ENCODE data around the gene TMEM151B. TPM values are rescaled to one million over a fixed set of nuclear protein-coding genes. Genes with fewer than 3 reads are reported as not detected.

TMEM151B gene
- total RNA-seq, 1 experiment from 2014 or later, result 1.5 TPM

- H3K4me1 ChIP-seq, result no peaks in the 10 kb centered on the region
- H3K36me3 ChIP-seq, result no peaks in the 10 kb centered on the region
- no peaks in the 10 kb centered on the region for H3K9me3 ChIP-seq (replicated peaks)
- H3K27me3 ChIP-seq, result peaks cover 11% of the 10 kb centered on the region; the same call in 1 of the 2 replicates
- no peak overlapping the region for H3K4me3 ChIP-seq
- H3K27ac ChIP-seq, result no peak overlapping the region
- no peak for DNase-seq
Measured at GRCh38 chr6:44286747-44287146, 16.5 kb downstream of the TMEM151B start.

- Histone ChIP-seq H3K27ac (no peak overlapping the region), H3K36me3 (no peaks in the 10 kb centered on the region), H3K27me3 (peaks cover 16% of the 10 kb centered on the region; the same call in 1 of the 2 replicates), H3K4me1 (no peaks in the 10 kb centered on the region), H3K9me3 (replicated peaks) (no peaks in the 10 kb centered on the region), H3K4me3 (no peak overlapping the region)
- DNase-seq, result no peak
Measured at GRCh38 chr6:44289726-44290260, 19.5 kb downstream of the TMEM151B start.

- no peaks in the 10 kb centered on the region for H3K36me3 ChIP-seq
- H3K9me3 ChIP-seq (replicated peaks), result no peaks in the 10 kb centered on the region
- DNase-seq, result peak; percentile 46 to 53
- H3K27me3 ChIP-seq, result peaks cover 16% of the 10 kb centered on the region; the same call in 1 of the 2 replicates
- H3K27ac ChIP-seq, result no peak overlapping the region
- no peak overlapping the region for H3K4me3 ChIP-seq
- no peaks in the 10 kb centered on the region for H3K4me1 ChIP-seq
Measured at GRCh38 chr6:44291841-44292240, 21.6 kb downstream of the TMEM151B start.

GRCh38 chr6:44292661-44293365 is 22.6 kb downstream of the TMEM151B start:
- no peaks in the 10 kb centered on the region for H3K36me3 ChIP-seq
- no peaks in the 10 kb centered on the region for H3K9me3 ChIP-seq (replicated peaks)
- no peak overlapping the region for H3K4me3 ChIP-seq
- no peaks in the 10 kb centered on the region for H3K4me1 ChIP-seq
- H3K27me3 ChIP-seq, result peaks cover 16% of the 10 kb centered on the region; the same call in 1 of the 2 replicates
- DNase-seq, result no peak
- H3K27ac ChIP-seq, result no peak overlapping the region

GRCh38 chr6:44294832-44295791 is 24.9 kb downstream of the TMEM151B start:
- Histone ChIP-seq H3K4me3 (no peak overlapping the region), H3K4me1 (no peaks in the 10 kb centered on the region), H3K27me3 (peaks cover 10% of the 10 kb centered on the region; the same call in 1 of the 2 replicates), H3K9me3 (replicated peaks) (no peaks in the 10 kb centered on the region), H3K36me3 (peaks cover under 1% of the 10 kb centered on the region; the same call in 1 of the 2 replicates), H3K27ac (no peak overlapping the region)
- DNase-seq, result peak in 1 of 2 experiments; percentile 20

- H3K27ac ChIP-seq, result no peak overlapping the region
- H3K4me1 ChIP-seq, result no peaks in the 10 kb centered on the region
- H3K36me3 ChIP-seq, result peaks cover 14% of the 10 kb centered on the region
- no peaks in the 10 kb centered on the region for H3K9me3 ChIP-seq (replicated peaks)
- H3K4me3 ChIP-seq, result no peak overlapping the region
- peaks cover under 1% of the 10 kb centered on the region; the same call in 1 of the 2 replicates for H3K27me3 ChIP-seq
- DNase-seq, result no peak
Measured at GRCh38 chr6:44297063-44298038, 27.1 kb downstream of the TMEM151B start.

- DNase-seq, result no peak
- peaks cover 23% of the 10 kb centered on the region for H3K36me3 ChIP-seq
- no peaks in the 10 kb centered on the region for H3K4me1 ChIP-seq
- no peak overlapping the region for H3K4me3 ChIP-seq
- H3K27ac ChIP-seq, result no peak overlapping the region
- no peaks in the 10 kb centered on the region for H3K9me3 ChIP-seq (replicated peaks)
- H3K27me3 ChIP-seq, result no peaks in the 10 kb centered on the region; the same call in 1 of the 2 replicates
Measured at GRCh38 chr6:44298055-44298803, 28.0 kb downstream of the TMEM151B start.

- no peaks in the 10 kb centered on the region; the same call in 1 of the 2 replicates for H3K27me3 ChIP-seq
- no peak for DNase-seq
- H3K27ac ChIP-seq, result no peak overlapping the region
- no peaks in the 10 kb centered on the region for H3K9me3 ChIP-seq (replicated peaks)
- H3K36me3 ChIP-seq, result peaks cover 29% of the 10 kb centered on the region
- no peaks in the 10 kb centered on the region for H3K4me1 ChIP-seq
- no peak overlapping the region for H3K4me3 ChIP-seq
Measured at GRCh38 chr6:44298864-44299263, 28.6 kb downstream of the TMEM151B start.

GRCh38 chr6:44300292-44300823 is 30.1 kb downstream of the TMEM151B start:
- Histone ChIP-seq H3K4me3 (no peak overlapping the region), H3K27me3 (no peaks in the 10 kb centered on the region; the same call in 1 of the 2 replicates), H3K4me1 (no peaks in the 10 kb centered on the region), H3K27ac (no peak overlapping the region), H3K9me3 (replicated peaks) (no peaks in the 10 kb centered on the region), H3K36me3 (peaks cover 40% of the 10 kb centered on the region)
- no peak for DNase-seq

- Histone ChIP-seq H3K9me3 (replicated peaks) (no peaks in the 10 kb centered on the region), H3K4me1 (no peaks in the 10 kb centered on the region), H3K27ac (no peak overlapping the region), H3K36me3 (peaks cover 47% of the 10 kb centered on the region), H3K4me3 (no peak overlapping the region), H3K27me3 (no peaks in the 10 kb centered on the region)
- DNase-seq, result no peak
Measured at GRCh38 chr6:44301106-44301505, 30.9 kb downstream of the TMEM151B start.

GRCh38 chr6:44301782-44302564 is 31.7 kb downstream of the TMEM151B start:
- Histone ChIP-seq H3K9me3 (replicated peaks) (no peaks in the 10 kb centered on the region), H3K4me3 (no peak overlapping the region), H3K36me3 (peaks cover 51% of the 10 kb centered on the region), H3K27ac (no peak overlapping the region), H3K4me1 (no peaks in the 10 kb centered on the region), H3K27me3 (no peaks in the 10 kb centered on the region)
- DNase-seq, result no peak

GRCh38 chr6:44302856-44303255 is 32.6 kb downstream of the TMEM151B start:
- Histone ChIP-seq H3K4me3 (no peak overlapping the region), H3K27ac (no peak overlapping the region), H3K27me3 (no peaks in the 10 kb centered on the region), H3K36me3 (peaks cover 51% of the 10 kb centered on the region), H3K4me1 (no peaks in the 10 kb centered on the region), H3K9me3 (replicated peaks) (no peaks in the 10 kb centered on the region)
- no peak for DNase-seq

Data from SJCRH30 (cell line).